ENCODE data around the gene FLAD1.

DNA sequence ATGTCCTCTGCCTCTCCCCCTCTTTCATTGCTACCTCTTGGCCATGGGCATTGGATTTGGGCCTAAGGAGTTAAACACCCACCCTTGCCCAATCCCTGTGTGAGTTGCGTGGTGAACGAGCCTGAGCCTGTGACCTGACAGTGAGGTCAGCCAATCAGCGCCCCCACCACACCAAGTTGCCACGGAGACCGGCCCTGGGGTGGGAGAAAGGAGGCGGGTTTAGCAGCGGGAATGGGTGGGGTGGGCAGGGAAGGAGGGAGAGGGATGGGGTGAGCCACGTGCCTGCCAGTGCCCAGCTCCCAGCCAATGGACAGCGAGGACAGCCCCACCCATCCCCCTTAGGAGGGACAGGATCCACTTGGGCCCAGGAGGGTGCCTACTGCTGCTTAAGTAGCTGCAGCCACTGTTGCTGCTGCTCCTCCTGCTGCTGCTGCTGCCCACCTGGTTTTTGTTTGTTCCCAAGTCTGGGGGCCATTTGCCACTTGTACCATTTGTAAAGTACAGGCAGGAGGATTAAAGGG lies 28.9 kb downstream of the FLAD1 start:
- TF ChIP-seq RXRA (IDR thresholded peaks at IDR 0.05; ENCODE audit: insufficient read depth, low read depth, low read length) (no peak), RFX5 (IDR thresholded peaks at IDR 0.05; ENCODE audit: borderline replicate concordance, low read depth, low read length) (no peak), JUN (IDR thresholded peaks at IDR 0.05; ENCODE audit: low read depth, low read length) (no peak), TAF1 (IDR thresholded peaks at IDR 0.05; ENCODE audit: low read depth, low read length) (no peak), POLR2AphosphoS5 (IDR thresholded peaks at IDR 0.05; ENCODE audit: low read depth, low read length) (no peak)
- TF ChIP-seq, protein P1, sequence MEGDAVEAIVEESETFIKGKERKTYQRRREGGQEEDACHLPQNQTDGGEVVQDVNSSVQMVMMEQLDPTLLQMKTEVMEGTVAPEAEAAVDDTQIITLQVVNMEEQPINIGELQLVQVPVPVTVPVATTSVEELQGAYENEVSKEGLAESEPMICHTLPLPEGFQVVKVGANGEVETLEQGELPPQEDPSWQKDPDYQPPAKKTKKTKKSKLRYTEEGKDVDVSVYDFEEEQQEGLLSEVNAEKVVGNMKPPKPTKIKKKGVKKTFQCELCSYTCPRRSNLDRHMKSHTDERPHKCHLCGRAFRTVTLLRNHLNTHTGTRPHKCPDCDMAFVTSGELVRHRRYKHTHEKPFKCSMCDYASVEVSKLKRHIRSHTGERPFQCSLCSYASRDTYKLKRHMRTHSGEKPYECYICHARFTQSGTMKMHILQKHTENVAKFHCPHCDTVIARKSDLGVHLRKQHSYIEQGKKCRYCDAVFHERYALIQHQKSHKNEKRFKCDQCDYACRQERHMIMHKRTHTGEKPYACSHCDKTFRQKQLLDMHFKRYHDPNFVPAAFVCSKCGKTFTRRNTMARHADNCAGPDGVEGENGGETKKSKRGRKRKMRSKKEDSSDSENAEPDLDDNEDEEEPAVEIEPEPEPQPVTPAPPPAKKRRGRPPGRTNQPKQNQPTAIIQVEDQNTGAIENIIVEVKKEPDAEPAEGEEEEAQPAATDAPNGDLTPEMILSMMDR (IDR thresholded peaks at IDR 0.05; ENCODE audit: control extremely low read depth in 1 of 3, insufficient read depth in 1 of 3, low read depth in 1 of 3, low read length in 3 of 3), result no peak; a peak in 1 of 4 replicates
- TF ChIP-seq, protein P2, sequence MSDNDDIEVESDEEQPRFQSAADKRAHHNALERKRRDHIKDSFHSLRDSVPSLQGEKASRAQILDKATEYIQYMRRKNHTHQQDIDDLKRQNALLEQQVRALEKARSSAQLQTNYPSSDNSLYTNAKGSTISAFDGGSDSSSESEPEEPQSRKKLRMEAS (IDR thresholded peaks at IDR 0.05), result peak; percentile 95

Measured in H1 (cell line).